NCI-H524 treated with DMSO at 0.1 percent for 48 hours (cell line): ENCODE data around the gene FAM13A.
A peak's percentile ranks its signal among the peaks of the same experiment; 100 is the strongest.
"Not testable (repeated sequence)": the region's sequence is repeated elsewhere in the genome, so short reads cannot be mapped to it uniquely, and the experiment has no call there.

Experiments used
- DNase-seq: peaks from one replicate; lab custom pipeline; 2025; lab: John Stamatoyannopoulos, UW

FAM13A gene

DNA sequence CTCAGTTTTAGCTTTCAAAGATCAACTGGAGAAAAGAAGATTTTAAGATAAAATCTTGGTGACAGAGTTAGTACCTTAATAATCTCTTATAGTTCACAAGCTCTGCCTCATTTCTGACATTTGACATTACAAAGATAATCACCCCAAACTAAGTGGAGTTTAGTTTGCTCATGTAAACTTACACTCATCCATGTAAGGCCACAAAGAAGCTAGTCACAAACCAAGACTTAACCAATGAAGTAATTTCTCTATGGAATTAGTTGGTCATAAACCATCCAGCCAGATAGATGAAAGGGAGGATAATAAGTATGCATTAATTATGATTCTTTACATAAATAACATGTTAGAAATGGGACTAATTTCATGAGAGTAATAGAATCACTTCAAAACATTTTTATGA is 159.2 kb downstream of the FAM13A start:
- no peak for DNase-seq

DNA sequence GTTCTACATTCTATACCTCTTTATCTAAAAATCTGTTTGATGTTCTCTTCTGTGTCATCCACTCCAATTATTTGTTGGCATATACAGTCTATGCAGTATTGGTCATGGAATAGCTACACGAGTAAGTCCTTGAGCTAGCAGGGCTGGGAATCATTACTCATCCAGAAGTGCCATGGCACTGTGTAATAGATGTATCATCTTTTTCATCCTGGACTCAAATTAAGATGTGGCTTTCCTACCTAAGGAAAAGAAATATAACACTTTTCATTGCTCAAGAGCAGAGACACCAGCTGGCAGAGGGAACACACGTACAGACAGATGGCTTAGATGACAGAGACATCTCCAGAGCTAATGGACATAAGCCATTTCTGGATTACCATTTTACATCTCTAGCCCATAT is 159.8 kb downstream of the FAM13A start:
- DNase-seq: peak; percentile 45

DNA sequence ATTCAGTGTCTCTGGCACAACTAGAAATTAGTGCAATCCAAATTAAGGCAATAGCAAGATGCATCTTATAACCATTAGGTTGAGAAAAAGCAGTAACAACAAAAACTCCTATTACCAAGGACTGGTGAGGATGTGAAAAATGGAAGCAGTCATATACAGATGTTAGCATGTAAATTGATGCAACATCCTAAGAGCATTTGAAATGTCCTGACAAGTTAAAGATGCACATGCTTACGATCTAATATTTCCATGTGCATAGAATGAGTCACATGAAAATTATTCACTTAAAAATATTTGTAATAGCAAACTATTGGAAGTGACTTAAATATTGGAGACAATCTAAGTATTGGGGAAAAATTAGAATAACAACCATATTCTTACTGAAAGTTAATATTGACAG is 163.0 kb downstream of the FAM13A start:
- DNase-seq: no peak

DNA sequence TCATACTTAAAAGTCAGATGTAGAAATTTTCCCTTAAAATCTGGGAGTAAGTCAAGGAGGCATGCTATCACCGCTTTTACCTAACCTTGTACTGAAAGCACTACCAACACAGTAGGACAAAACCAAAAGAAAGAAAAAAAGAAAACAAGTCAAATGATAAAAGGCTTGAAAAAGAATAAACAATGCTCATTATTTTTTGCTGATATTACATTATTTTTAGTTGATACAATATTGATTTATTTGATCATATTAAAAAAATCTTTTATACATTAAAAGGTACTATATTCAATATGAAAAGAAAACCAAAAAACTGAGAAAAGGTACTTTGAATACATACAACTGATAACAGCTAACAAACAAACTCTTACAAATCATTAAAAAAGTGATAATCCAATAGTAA is 164.3 kb downstream of the FAM13A start:
- DNase-seq: no peak

DNA sequence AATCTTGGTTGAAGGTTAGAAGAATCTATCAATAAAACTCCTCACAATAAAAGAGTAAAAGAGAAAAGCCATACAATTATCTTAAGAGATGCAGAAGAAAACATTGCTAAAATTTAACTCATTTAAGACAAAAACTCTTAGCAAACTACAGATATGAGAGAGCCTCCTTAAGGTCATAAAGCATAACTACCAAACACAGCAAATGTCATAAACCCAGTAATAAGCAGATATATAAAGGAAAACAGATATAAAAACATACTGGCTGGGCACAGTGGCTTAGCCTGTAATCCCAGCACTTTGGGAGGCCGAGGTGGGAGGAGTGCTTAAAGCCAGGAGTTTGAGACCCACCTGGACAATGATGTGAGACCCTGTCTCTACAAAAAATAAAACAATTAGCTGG is 165.3 kb downstream of the FAM13A start:
- DNase-seq: no peak

DNA sequence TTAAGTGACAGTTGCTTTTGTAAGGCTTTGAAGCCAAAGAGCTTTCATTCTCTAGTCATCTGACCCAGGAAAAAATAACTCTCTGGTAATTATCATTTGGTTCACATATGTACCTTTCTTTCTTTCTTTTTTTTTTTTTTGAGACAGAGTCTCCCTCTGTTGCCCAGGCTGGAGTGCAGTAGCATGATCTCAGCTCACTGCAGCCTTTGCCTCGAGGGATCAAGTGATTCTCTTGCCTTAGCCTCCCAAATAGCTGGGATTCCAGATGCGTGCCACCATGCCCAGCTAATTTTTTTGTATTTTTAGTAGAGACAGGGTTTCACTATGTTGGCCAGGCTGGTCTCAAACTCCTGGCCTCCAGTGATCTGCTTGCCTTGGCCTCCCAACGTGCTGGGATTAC is 169.6 kb downstream of the FAM13A start:
- not testable (repeated sequence) for DNase-seq

DNA sequence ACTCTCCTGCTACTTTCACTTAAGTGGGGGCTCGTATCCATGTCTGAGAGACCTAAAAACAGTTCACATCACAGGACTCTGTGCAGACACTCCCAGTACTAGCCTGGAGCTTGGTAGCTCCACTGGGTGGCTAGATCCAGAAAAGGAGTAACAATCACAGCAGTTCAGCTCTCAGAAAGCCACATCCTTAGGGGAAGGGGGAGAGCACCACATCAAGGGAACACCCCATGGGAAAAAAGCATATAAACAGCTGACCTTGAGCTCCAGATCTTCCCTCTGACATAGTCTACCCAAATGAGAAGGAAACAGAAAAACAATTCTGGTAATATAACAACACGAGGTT is 175.8 kb downstream of the FAM13A start:
- DNase-seq: no peak

DNA sequence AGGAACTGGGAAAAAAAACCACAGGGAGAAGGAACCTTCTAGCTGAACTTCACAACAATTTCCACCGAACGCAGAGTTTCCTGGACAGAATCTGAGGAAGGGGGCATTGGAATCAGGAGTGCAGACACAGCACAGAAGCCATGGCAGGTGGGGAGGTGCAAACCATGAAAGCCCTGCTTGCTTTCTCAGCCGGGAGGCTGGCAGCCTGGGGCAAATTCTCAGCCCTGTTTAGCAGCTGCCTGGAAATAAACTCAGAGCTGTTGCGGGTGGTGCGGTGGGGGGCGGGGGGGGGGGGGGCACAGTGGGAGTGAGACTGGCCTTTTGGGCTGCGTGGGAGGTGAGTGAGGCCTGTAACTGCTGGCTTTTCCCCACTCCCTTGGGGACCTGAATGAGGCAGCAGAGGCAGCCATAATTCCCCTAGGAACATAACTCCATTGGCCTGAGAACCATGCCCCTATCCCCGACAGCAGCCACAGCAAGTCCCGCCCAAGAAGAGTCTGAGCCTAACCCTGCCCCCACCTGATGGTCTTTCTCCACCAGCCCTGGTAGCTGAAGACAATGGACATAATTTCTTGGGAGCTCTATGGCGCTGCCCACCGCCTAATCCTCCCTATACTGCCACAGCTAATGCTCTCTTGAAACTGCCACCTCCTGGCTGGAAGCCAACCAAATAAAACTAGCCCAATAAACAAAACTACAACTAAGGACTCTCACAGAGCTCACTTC is 176.3 kb downstream of the FAM13A start:
- DNase-seq: no peak

DNA sequence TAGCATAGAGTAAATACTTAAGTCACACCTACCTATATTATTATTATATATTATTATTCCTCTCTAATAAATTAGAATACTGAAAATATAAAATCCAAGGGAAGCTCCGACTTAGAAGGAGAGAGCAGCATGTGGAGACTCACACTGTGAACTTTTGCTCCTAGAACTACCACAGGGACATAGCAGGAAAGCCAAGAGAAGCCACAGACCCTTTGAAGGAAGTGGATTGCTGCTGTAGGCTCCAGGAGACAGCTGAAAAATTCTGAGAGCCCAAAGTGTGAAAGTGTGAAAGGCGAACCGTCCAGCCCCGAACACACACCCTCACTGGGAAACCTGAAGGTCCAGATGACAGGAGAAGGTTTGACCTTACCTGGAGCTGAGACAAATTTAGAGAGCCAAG is 177.0 kb downstream of the FAM13A start:
- no peak for DNase-seq

DNA sequence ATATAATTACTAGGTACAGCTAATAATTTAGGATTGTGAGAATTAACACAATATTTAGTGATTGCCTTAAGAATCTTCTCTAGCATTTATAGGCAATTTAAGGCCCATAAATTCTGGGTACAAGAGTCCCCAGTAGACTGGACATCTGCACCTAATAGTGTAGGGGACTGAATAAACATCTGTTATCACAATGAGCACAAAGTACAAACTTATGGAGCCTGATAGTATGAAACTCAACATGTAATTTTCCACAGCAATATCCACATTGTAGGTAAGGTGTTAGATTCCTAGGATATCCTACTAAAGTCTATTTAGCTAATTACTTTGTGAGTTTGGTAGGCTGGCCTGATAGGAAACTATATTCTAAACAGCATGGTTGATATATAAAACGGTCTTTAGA is 178.3 kb downstream of the FAM13A start:
- DNase-seq: no peak

DNA sequence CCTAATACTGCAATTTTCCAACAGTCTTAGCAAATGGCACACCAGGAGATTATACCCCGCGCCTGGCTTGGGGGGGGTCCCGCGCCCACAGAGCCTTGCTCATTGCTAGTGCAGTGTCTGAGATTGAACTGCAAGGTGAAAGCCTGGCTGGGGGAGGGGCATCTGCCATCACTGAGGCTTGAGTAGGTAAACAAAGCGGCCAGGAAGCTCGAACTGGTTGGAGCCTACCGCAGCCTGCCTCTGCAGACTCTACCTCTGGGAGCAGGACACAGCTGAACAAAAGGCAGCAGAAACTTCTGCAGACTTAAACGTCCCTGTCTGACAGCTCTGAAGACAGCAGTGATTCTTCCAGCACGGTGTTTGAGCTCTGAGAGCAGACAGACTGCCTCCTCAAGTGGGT is 186.6 kb downstream of the FAM13A start:
- no peak for DNase-seq

DNA sequence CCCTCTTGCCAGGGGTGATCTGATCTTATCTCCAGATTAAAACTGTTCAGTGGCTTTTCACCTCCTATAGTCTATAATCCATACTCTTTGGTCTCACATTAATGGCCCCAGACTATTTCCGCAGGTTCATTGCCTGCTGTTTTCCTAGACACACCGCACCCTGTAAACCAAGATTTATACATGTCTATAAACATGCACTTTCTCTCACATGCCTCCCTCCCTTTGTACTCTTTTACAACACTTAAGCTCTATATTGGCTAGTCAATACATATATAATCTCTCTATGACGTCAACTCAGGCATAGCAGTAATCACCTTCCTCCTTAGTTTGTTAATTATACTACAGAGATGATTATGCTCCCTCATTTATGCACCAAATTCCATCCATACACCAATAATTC is 188.5 kb downstream of the FAM13A start:
- no peak for DNase-seq

DNA sequence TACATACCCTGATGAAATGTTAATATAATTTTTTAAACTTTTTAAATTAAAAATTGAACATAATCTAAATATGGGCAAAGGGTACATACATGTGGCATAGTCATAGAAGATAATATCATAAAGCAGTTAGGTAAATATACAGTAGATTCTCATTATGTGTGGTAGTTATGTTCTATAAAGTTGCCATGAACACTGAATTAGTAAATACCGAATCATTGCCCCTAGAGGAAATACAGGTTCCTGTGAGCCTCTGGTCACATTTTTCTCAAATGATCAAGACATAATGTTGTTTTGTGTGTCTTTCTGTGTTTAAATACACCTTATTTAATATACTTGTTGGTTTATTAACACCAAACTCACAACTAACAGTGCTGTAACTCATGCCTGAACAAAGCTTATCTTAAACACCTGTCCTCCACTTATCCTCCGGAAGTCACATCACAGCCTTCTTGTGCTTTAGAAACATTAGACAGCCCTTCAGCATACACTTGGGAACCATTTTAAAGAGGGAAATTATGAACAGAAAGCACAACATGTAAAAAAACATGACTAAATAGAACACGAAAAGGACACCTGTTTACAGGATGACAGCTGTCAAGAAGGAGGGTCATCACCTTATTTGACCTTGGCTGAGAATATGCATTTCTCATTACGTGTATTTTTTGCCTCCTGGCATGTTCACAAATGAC is 190.0 kb downstream of the FAM13A start:
- no peak for DNase-seq

DNA sequence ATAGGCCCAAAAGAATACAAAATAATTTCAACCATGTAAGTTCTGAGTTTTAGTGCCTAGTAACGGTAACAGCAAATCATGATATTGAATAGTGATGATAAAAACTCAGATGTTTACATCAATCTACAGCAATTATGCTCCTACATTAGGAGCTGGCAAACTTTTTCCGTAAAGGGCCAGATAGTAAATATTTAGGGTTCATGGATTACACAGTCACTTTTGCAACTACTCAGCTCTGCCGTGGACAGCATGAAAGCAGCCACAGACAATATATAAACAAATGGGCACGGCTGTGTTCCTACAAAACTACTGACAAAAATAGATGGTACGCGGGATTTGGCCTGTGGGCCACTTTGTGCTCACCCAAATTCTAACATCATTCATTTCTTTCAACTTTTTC is 191.5 kb downstream of the FAM13A start:
- no peak for DNase-seq

DNA sequence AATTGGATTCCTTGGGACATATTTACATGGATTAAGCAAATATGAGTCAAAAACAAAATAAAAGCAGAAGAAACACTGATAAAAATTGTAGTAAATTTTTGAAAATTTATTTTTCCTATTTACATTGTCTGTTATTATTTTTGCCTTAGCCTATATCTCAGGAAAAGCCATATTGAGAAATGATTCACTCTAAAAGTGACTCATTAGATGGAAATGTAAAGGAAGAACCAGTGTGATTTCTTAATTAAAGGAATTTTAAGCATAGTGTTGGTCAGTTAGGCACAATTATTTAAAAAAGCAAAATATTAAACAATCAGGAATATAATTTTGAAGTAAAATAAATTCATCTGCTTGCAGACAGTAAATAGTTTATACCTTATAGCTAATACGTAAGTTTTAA is 191.9 kb downstream of the FAM13A start:
- DNase-seq: no peak

DNA sequence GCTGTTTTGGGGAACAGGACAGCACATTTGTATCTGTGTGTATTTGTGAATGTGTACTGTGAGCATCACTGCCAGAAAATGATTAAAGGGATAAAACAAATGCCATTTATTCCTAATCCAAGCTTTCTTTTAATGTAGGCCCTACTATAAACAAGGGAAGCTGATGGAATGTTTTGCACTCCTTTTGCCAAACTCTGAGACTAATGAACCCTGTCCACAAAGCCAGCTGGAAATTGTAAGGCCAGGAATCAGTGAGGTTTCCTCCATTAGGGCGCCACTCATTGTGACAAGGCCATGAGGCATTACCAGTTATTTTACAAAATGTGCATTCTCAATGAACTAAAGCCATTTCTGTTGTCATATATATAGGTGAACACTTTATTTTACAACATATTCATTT is 196.4 kb downstream of the FAM13A start:
- DNase-seq: no peak

DNA sequence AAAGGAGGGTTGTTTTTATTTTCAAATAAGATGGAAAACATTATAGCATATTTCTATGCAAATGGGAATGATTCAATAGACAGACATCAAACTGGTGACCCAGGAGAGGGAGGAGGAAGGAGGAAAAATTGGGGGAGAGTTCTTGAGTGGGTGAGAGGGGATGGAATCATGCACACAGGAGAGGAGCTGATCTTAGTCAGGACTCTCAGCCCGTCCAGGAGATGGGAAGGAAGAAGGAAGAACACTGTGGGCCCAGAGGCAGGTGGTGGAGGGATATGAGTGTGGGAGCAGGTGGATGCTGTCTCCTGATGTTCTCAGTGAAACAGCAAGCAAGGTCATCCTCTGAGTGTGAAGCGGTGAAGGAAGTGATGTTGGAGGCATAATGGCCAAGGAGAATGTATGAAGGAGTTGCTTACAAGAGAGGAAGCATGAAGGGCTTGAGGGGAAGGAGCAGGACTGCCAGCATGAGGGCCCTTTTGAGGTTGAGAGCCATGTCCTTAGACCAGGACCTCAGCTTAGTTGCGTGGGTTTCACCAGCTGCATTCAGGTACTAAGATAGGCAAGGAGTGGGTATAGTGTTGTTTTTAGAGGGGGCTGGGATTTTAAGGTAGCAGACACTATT is 197.7 kb downstream of the FAM13A start:
- no peak for DNase-seq

DNA sequence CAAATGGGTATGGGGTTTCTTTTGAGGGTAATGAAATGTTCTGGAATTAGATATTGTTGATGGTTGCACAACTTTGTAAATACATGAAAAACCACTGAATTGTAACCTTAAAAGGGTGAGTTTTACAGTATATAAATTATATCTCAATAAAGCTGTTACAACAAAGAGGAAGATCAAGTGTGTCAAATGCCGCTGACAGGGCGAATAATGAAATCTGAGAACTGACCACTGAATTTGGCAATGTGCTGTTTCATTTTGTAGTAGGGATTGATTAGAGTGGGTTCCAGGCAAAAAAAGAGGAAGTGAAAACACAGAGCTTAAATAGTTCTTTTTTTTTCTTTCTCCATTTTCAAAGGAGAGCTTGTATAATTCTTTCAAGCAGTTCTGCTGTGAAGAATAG is 198.2 kb downstream of the FAM13A start:
- no peak for DNase-seq

DNA sequence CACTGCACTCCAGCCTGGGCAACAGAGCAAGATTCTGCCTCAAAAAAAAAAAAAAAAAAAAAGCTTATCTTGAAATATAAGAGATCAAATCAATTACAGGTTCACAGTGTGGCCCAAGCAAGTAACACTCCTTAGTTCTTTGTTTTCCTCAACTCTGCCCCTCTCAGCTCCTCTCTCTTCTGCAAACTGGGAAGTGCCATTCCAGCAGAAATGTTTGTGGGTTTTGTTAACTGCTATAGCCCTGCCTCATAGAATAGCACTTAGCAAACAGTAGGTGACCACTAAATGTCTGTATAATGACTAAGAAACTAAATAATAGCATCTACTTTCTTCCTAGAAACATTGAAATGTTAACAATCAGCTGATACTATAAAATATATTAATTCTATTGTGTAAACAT is 199.4 kb downstream of the FAM13A start:
- no peak for DNase-seq

DNA sequence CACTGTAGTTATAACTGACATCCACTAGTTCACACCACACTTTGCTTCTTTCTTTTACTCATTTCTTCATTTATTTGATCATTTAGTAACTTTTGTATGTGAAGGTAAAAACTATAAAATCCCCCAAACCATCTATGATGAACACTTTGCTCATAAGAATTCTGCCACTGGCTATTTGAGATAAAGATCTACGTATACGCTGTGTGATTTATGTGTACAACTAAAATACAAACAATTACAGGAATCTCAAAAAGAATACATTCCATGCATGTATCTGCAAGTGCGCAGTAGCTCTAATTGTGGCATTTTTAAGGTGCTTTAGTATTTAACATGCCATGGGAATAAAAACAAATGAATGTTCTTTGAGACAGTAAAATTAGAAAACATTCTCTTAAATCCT is 202.5 kb downstream of the FAM13A start:
- DNase-seq: no peak

DNA sequence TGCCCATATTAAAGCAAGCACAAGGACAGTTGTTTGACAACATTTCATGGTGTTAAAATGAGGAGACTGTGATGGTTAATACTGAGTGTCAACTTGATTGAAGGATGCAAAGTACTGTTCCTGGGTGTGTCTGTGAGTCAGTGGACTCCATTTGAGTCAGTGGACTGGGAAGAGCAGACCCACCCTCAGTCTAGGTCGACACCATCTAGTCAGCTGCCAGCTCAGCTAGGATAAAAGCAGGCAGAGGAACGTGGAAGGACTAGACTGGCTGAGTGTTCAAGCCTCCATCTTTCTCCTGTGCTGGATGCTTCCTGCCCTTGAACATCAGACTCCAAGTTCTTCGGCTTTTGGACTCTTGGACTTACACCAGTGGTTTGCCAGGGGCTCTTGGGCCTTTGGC is 203.4 kb downstream of the FAM13A start:
- DNase-seq: not testable (repeated sequence)

DNA sequence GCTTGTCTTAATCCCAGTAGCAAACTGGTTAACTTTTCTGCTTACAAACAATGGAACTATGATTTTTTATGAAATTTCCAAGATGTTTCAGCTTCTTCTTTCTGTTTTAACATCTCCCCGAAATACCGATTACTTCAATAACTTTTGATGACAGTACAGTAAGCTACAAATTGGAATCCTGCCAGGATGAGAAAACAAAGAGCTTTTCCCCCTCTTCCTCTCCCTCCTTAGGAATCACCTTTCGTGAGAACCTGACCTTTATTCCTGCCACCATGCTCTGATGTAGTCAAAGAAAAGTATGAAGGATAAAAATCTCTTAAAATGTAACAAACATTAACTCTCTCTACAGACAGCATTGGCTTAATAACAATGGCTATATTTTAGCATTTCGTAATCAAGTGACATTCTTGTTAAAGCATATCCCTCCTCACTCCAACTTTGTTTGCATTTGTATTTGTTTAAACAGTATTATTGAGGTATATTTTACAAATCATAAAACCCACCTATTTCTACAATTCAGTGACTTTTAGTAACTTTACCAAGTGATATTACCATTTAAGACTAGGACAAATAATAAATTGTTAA is 210.7 kb downstream of the FAM13A start:
- DNase-seq: no peak

DNA sequence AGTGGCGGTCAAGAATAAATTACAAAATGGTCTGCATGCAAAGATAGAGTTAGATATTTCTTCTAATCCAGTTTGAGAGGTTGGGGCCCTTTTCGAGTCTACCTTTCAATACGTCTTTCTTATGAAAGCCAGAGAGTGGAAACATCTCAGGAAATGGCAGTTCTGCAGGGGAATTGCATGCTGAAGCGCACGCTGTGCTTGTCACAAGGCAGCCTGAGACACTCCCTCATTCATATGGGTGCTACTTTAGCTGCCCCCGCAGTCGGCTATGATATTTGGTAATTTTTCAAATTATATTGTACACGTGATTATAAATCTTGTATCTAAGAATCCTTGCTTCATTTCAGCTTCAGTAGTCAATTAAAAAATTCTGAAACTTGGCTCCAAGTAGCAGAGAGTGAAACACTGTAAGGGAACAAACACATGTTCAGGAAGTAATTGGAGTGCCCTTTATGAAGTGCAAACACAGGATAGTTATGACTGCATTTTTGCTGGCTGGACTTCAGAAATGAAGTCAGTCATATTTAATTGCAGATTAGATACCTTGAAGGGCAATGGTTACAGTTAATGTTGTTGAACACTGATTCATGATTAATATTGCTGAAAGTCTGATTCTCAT is 213.8 kb downstream of the FAM13A start:
- DNase-seq: no peak
